ENCODE results near the gene TUBB2B. TPM values are rescaled to one million over a fixed set of nuclear protein-coding genes. Genes with fewer than 3 reads are reported as not detected.

The TUBB2B gene
- total RNA-seq, 4 donors from 2014 or later = 0.26 to 80.7 (median 4.3) TPM; not detected in 1

- Histone ChIP-seq H3K4me3 (peak overlapping the region; percentile 6 to 25), H3K27ac (no peak overlapping the region), H3K36me3 (no peaks in the 10 kb centered on the region), H3K9me3 (no peaks in the 10 kb centered on the region), H3K4me1 (peaks cover 0 to 19% of the 10 kb centered on the region in 2 donors), H3K27me3 (peaks cover 3 to 22% of the 10 kb centered on the region in 2 donors)
- TF ChIP-seq CTCF (IDR thresholded peaks at IDR 0.05) (no peak), POLR2A (IDR thresholded peaks at IDR 0.05) (no peak)
- intact Hi-C loops (cut with DNase I; ENCODE audit: low total_unique reads) = no loop called here
- DNase-seq = peak in 1 of 2 donors; percentile 28
These were observed 731 bp downstream of the TUBB2B start for GRCh38 chr6:3226481-3227362.

- no peak overlapping the region for H3K27ac ChIP-seq
These were observed 1.4 kb downstream of the TUBB2B start for GRCh38 chr6:3226042-3226441.

GRCh38 chr6:3222506-3223038 lies 4.9 kb downstream of the TUBB2B start:
- no peak for TF ChIP-seq CTCF (IDR thresholded peaks at IDR 0.05)
- TF ChIP-seq POLR2A (IDR thresholded peaks at IDR 0.05) = no peak
- no peak overlapping the region for H3K27ac ChIP-seq

More at GRCh38 chr6:3226042-3226441, 1.4 kb downstream of the TUBB2B start:
- no peak overlapping the region for H3K4me3 ChIP-seq
- DNase-seq = no peak
- peaks cover 3 to 22% of the 10 kb centered on the region in 2 donors for H3K27me3 ChIP-seq
- no peaks in the 10 kb centered on the region for H3K9me3 ChIP-seq
- TF ChIP-seq CTCF (IDR thresholded peaks at IDR 0.05) (no peak), POLR2A (IDR thresholded peaks at IDR 0.05) (no peak)
- H3K4me1 ChIP-seq = peaks cover 0 to 19% of the 10 kb centered on the region in 2 donors
- intact Hi-C loops (cut with DNase I; ENCODE audit: low total_unique reads) = no loop called here
- H3K36me3 ChIP-seq = no peaks in the 10 kb centered on the region

DNA sequence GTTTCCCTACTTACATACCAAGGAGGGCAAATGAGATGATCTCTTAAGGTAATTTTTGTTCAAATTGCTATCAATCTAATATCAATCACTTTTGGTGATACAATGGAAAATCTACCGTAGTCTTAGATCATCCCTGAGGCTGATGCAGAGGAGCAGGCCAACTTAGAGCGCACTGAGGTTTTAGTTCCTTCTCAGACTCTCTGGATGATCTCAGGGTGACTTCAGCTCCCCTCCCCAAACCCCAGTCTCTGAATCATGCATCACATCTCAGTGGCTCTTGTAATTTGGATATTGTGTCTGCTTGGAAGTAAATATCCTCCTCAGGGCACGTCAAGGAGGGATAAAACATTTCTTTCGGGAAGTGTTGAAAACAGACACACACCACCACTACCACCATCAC lies 5.9 kb downstream of the TUBB2B start:
- DNase-seq = no peak
- Histone ChIP-seq H3K27me3 (no peaks in the 10 kb centered on the region), H3K36me3 (no peaks in the 10 kb centered on the region), H3K4me3 (no peak overlapping the region), H3K4me1 (peaks cover 0 to under 1% of the 10 kb centered on the region in 2 donors), H3K9me3 (no peaks in the 10 kb centered on the region), H3K27ac (no peak overlapping the region)
- intact Hi-C loops (cut with DNase I; ENCODE audit: low total_unique reads) = loop anchor here (5.0 kb wide), 1 partner anchor 326 kb away; no protein-coding TSS in a partner anchor
- no peak for TF ChIP-seq CTCF (IDR thresholded peaks at IDR 0.05)
- no peak for TF ChIP-seq POLR2A (IDR thresholded peaks at IDR 0.05)

More at GRCh38 chr6:3222506-3223038, 4.9 kb downstream of the TUBB2B start:
- H3K4me3 ChIP-seq = no peak overlapping the region
- H3K9me3 ChIP-seq = no peaks in the 10 kb centered on the region
- intact Hi-C loops (cut with DNase I; ENCODE audit: low total_unique reads) = loop anchor here (5.0 kb wide), 1 partner anchor 325 kb away; no protein-coding TSS in a partner anchor
- H3K4me1 ChIP-seq = peaks cover 0 to 10% of the 10 kb centered on the region in 2 donors
- no peaks in the 10 kb centered on the region for H3K36me3 ChIP-seq
- peaks cover 0 to under 1% of the 10 kb centered on the region in 2 donors for H3K27me3 ChIP-seq
- DNase-seq = no peak

DNA sequence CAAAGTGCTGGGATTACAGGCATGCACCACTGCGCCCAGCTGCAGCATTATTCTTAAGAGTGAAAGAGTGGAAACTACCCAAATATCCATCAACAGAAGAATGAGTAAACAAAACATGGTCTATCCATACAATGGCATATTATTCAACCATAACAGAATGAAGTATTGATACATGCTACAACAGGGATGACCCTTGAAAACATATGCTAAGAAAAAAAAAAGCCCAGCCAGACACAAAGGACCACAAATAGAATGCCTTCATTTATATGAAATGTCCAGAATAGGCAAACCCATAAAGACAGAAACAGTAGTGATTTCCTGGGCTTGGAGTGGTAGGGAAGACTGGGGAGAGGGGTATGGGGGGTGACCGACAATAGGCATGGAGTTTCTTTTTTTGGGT lies 7.1 kb downstream of the TUBB2B start:
- DNase-seq = no peak
- no peaks in the 10 kb centered on the region for H3K4me1 ChIP-seq
- no peak for TF ChIP-seq POLR2A (IDR thresholded peaks at IDR 0.05)
- TF ChIP-seq CTCF (IDR thresholded peaks at IDR 0.05) = no peak
- no peak overlapping the region for H3K27ac ChIP-seq
- intact Hi-C loops (cut with DNase I; ENCODE audit: low total_unique reads) = loop anchor here (5.0 kb wide), 1 partner anchor 327 kb away; no protein-coding TSS in a partner anchor
- H3K9me3 ChIP-seq = no peaks in the 10 kb centered on the region
- H3K4me3 ChIP-seq = no peak overlapping the region
- no peaks in the 10 kb centered on the region for H3K27me3 ChIP-seq
- H3K36me3 ChIP-seq = no peaks in the 10 kb centered on the region

Data from uterus (tissue), 4 donors.